Peyer's patch (tissue), 4 donors: ENCODE measurements around the gene TTC34.
"Not testable (repeated sequence)": the region's sequence is repeated elsewhere in the genome, so short reads cannot be mapped to it uniquely, and the experiment has no call there.

Experiments
- POLR2A ChIP-seq, 2 donors: fragments of 450-650 bp; IDR thresholded peaks; one replicate each; pipeline ENCODE4 v1.5.1; 2017; ENCODE audit warnings: antibody characterized with exemption in 2 of 2, mild to moderate bottlenecking in 2 of 2, moderate library complexity in 2 of 2
- TF ChIP-seq, protein P1 (sequence below), 6 experiments: fragments of 450-650 bp in 4 of 6; fragments of 200-600 bp in 2 of 6; sonication (generic) in 1 of 6; IDR thresholded peaks; one replicate each; pipeline ENCODE4 v1.5.1; 2017 to 2019; ENCODE audit warnings: antibody characterized with exemption in 6 of 6, mild to moderate bottlenecking in 3 of 6, moderate library complexity in 1 of 6

DNA sequence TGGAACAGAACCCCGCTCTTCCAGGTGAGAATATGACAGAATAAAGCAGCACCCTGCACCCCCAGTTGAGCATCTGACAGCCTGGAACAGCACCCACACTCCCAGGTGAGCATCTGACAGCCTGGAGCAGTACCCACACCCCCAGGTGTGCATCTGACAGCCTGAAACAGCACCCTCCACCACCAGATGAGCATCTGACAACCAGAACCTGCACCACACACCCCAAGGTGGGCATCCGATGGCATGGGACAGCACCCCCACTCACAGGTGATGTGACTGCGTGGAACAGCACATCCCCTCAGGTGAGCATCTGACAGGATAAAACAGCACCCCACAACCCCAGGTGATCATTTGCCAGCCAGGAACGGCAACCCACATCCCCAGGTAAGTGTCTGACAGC lies 26.2 kb downstream of the TTC34 start:
- TF ChIP-seq, protein P1, sequence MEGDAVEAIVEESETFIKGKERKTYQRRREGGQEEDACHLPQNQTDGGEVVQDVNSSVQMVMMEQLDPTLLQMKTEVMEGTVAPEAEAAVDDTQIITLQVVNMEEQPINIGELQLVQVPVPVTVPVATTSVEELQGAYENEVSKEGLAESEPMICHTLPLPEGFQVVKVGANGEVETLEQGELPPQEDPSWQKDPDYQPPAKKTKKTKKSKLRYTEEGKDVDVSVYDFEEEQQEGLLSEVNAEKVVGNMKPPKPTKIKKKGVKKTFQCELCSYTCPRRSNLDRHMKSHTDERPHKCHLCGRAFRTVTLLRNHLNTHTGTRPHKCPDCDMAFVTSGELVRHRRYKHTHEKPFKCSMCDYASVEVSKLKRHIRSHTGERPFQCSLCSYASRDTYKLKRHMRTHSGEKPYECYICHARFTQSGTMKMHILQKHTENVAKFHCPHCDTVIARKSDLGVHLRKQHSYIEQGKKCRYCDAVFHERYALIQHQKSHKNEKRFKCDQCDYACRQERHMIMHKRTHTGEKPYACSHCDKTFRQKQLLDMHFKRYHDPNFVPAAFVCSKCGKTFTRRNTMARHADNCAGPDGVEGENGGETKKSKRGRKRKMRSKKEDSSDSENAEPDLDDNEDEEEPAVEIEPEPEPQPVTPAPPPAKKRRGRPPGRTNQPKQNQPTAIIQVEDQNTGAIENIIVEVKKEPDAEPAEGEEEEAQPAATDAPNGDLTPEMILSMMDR (IDR thresholded peaks at IDR 0.05) = not testable (repeated sequence)
- not testable (repeated sequence) for TF ChIP-seq POLR2A (IDR thresholded peaks at IDR 0.05)
